ENCODE data around the gene TTC29. TPM values are rescaled to one million over a fixed set of nuclear protein-coding genes. Genes with fewer than 3 reads are reported as not detected.

Gene TTC29
- not detected for total RNA-seq
- long read RNA-seq = 0 reads

DNA sequence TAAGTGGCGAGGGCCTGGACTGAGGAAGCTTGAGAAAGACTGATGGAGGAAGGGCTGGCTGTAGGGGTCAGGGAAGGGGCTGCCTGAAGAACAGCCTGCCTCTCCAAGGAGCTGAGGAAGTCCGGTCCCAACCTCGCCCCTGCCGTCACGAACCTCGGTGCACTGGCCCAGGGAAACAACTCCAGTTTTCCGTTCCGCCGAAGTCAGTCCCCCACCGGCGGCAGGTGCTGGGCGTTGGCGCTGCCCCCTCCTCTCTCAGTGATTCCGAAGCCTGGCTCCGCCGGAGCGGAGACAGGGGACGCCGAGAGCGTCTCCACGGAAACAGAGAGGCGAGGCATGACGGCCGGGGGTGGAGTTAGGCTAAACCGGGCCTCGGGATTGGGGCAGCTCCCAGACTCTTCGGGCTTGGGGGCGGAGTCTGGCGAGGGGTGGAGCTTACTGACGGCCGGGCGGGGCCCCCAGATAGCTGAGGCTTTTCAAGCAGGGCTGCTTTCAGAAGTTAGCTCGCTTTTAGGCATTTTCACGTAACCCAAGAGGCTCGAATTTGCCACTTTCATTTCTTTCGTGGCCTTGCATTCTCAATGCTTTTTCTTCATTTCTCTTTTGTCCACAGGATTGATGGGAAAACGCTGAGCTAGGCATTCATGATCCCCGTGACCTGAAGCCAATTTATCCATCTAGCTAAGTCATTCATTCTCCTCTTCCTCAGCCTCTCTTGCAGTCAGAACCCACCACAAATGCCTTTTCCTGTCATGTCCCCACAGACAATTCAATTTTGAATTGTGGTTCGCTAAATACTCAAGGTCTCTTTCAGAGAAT lies at the start of gene TTC29:
TTC29 (minus strand) TSS at position 309 of the 819 bp plus-strand sequence. CDS start 5,969 bp downstream, outside the sequence.
- intact Hi-C loops (cut with micrococcal nuclease) = no loop called here
- ATAC-seq (peak; percentile 100), DNase-seq (peak; percentile 93)

DNA sequence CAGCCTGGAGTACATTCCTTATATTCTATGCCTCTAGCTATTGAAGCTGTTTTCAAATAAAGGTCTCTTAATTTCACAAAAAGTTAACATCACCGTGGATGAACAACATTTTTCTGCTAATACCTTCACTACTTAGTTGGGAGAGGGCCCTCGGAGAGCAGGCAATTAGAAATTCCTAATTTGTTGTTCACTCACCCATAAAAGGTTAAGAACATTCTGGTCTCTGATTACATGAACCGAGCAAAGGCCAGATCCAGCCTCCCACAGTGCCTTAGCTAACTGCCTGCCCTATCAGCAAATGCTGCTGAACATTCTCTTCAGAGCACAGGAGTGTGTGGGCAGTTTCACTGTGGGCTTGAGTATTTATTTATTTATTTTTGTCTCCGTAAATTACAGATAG lies 36.0 kb upstream of the TTC29 start:
- intact Hi-C loops (cut with micrococcal nuclease) = no loop called here
- DNase-seq (no peak), ATAC-seq (no peak)

GRCh38 chr4:146978641-146979040 lies 33.0 kb upstream of the TTC29 start:
- no peak for ATAC-seq
- no peak for DNase-seq
- intact Hi-C loops (cut with micrococcal nuclease) = no loop called here

DNA sequence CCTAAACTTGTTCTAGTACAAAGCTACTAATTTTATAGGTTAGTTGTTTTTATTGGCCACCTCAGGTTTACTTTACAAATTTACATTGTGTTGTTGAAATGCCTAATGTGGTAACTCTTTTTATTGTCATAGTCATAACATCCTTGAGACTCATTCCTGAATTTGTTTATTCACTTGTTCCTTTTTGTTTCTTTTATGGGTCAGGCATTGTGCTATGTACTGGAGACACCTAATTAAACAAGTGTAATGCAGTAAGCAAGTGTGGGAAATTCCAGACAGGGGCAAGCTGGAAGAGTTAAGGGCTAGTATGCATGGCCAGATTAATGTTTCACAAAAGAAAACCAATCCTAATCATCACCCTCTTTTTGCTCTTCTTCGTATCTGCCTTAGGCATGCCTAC lies 30.5 kb upstream of the TTC29 start:
- intact Hi-C loops (cut with micrococcal nuclease) = no loop called here
- ATAC-seq (no peak), DNase-seq (no peak)

DNA sequence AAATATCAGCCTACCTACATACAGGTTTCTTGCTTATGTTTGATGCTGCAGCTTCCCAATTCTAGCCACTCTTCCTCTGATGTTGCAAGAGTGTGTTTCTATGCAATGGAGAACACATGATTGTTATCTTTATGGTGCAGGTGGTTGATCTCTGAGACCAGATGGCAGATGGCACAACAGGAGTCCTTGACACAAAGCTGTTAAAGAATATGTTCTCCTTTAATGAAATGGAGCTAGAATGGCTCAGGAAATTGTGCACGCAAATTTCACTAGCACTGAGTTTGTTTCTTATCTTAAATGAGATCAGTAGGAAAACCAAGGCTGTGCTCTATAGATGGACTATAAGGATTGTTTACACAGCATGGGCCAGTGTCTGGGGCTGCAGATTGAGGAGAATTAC lies 29.9 kb upstream of the TTC29 start:
- no peak for DNase-seq
- intact Hi-C loops (cut with micrococcal nuclease) = no loop called here
- no peak for ATAC-seq

- no peak for DNase-seq
- no peak for ATAC-seq
Observed at GRCh38 chr4:146975036-146975435, 29.4 kb upstream of the TTC29 start.

GRCh38 chr4:146972036-146972435 lies 26.4 kb upstream of the TTC29 start:
- intact Hi-C loops (cut with micrococcal nuclease) = no loop called here
- ATAC-seq (no peak), DNase-seq (no peak)

More at GRCh38 chr4:146975036-146975435, 29.4 kb upstream of the TTC29 start:
- intact Hi-C loops (cut with micrococcal nuclease) = no loop called here

DNA sequence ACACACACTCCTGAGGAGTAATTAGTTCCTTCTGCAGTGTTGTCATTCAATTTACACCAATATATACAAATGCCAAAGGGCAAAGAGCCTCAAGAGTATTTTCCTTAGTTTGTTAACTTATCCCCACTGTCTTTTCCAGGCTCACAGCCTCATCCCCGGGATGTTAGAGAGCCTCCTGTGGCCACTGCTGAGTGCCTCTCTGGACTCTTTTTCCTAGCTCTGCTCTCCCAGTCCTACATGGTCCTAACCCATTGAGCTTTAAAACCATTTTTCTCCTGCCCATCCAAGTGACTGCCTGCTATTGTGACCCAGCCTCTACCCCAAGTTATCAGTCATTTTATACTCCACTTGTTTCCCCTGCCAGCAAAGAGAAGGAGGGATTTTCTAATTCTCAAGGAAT lies 23.5 kb upstream of the TTC29 start:
- no peak for DNase-seq
- no peak for ATAC-seq
- intact Hi-C loops (cut with micrococcal nuclease) = no loop called here

DNA sequence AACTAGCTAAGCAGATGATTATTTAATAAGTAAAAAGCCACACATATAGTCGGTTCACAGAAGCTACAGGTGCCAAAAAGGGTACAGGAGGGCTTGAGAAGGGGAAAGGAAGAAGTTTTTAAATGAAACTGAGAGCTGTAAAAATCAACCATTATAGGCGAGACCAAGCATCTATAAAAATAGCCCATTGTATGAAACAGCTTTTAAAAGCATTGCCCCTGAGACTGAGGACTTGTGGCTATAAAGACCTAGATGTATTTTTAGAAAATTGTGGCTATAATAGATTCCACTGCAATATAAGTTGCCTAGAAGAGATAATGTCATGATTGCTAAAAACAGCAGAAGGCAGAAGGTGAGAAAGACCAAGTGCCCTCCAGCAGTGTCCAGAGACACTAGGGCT lies 15.0 kb upstream of the TTC29 start:
- DNase-seq = no peak
- intact Hi-C loops (cut with micrococcal nuclease) = no loop called here
- no peak for ATAC-seq

- intact Hi-C loops (cut with micrococcal nuclease) = no loop called here
- DNase-seq = no peak
- ATAC-seq = no peak
Observed at GRCh38 chr4:146959692-146960091, 14.0 kb upstream of the TTC29 start.

- DNase-seq = no peak
- intact Hi-C loops (cut with micrococcal nuclease) = no loop called here
- ATAC-seq = no peak
Observed at GRCh38 chr4:146957237-146957636, 11.6 kb upstream of the TTC29 start.

- intact Hi-C loops (cut with micrococcal nuclease) = no loop called here
- ATAC-seq = no peak
- no peak for DNase-seq
Observed at GRCh38 chr4:146952896-146953295, 7.2 kb upstream of the TTC29 start.

GRCh38 chr4:146949559-146949958 lies 3.9 kb upstream of the TTC29 start:
- no peak for ATAC-seq
- intact Hi-C loops (cut with micrococcal nuclease) = no loop called here
- DNase-seq = no peak

DNA sequence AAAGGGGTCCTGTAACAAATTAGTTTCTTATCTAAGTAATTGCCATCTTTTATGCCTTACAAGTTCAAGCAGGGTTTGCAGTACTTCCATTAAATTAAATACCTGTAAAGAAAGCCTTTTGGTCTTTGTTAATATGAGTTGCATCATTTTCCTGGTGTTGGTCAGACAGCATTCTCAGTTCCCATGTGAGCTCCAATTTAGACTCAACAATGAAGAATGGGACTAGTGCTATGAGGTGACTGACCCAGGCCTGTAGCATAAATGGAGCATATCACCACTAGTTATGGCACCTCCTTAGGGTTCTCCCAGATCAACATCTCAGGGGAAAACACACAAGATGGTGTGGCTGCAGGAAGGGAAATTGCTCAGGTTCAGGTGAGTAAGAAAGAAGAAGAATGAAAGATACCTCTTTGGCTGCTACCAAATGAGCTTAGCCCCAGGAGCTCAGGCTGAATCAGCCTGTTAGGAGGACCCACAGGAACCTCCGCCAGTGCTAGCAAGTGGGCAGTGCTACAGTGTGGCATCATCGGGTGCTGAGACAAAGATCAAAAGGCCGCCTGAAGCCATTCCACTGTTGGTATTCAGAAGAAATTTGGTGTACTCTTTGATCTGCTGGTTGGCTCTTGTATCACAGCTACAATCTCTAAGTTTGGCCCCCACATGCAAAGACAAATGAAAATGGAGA lies 1.8 kb downstream of the TTC29 start:
- ATAC-seq = no peak
- DNase-seq = no peak
- intact Hi-C loops (cut with micrococcal nuclease) = no loop called here

GRCh38 chr4:146932116-146932515 lies 13.5 kb downstream of the TTC29 start:
- ATAC-seq (no peak), DNase-seq (no peak)
- intact Hi-C loops (cut with micrococcal nuclease) = no loop called here

DNA sequence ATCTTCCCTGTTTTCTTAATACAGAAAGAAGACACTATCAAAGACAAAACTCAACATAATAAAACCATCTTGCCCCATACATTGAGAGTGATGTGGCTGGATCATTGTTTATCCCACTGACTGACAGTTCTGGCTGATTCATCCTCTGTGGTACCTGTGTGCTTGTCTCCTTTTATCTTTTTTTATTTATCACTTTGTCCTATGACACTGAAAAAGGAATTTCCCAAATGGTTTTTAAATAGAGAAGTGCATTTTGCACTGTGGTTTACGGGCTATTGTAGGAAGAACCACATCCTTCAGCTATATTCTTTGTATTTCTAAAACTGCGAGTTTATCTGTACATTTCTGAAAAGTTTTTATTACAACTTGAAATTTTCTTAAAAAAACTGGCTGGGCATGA lies 15.0 kb downstream of the TTC29 start:
- ATAC-seq (no peak), DNase-seq (no peak)
- intact Hi-C loops (cut with micrococcal nuclease) = no loop called here

- ATAC-seq (no peak), DNase-seq (no peak)
- intact Hi-C loops (cut with micrococcal nuclease) = no loop called here
Observed at GRCh38 chr4:146927695-146928094, 18.0 kb downstream of the TTC29 start.

DNA sequence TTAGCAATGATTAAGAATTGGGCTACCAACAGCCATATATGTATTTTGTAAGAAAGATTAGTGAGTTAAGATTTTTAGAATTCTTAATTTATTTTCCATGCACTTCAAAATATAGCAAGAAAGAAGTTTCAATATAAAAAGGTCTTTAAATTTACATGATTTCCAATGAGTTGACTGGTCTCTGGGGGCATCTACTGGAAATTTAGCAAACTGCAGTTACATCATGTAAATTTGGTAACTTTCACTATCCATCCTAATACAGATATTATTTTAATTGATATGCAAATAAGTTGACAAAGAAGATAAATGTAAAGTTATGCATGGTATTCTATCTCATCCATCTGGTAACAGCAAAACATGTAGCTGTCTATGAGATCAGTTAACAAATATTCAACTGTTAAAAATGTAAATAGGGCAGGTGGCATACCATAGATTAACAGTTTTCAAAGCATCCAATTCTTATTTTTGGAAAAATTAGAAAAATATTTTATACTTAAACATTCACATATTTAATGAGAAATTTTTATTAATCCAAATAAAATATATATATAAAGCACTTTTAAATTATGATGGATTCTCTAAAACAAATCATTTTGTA lies 29.1 kb downstream of the TTC29 start:
- intact Hi-C loops (cut with micrococcal nuclease) = loop anchor here (10.0 kb wide), 2 partner anchors 572 to 822 kb away; no protein-coding TSS in a partner anchor
- DNase-seq = no peak
- ATAC-seq = no peak

GRCh38 chr4:146915132-146915531 lies 30.5 kb downstream of the TTC29 start:
- intact Hi-C loops (cut with micrococcal nuclease) = loop anchor here (10.0 kb wide), 2 partner anchors 570 to 820 kb away; no protein-coding TSS in a partner anchor
- no peak for DNase-seq
- no peak for ATAC-seq

GRCh38 chr4:146900295-146900694 lies 45.4 kb downstream of the TTC29 start:
- no peak for ATAC-seq
- intact Hi-C loops (cut with micrococcal nuclease) = no loop called here

More at GRCh38 chr4:146900295-146900694, 45.4 kb downstream of the TTC29 start:
- no peak for DNase-seq

All from left ventricle myocardium superior (tissue), 1 donor.